CD8-positive, alpha-beta memory T cell (primary cell): ENCODE results near the gene SAMD15. TPM values are rescaled to one million over a fixed set of nuclear protein-coding genes. Genes with fewer than 3 reads are reported as not detected.

Source experiments
- CTCF ChIA-PET: fragments of 350-600 bp; sonication (Branson Sonifier 250); formaldehyde crosslinking; loops from one replicate; lab custom pipeline; 2021; ENCODE audit warnings: antibody characterized with exemption; lab: Charles Lee
- POLR2A ChIA-PET: fragments of 350-600 bp; sonication (Branson Sonifier 250); formaldehyde crosslinking; loops from one replicate; lab custom pipeline; 2021; ENCODE audit warnings: antibody characterized with exemption; lab: Charles Lee
- DNase-seq, 5 donors: peaks; one replicate each; pipeline versions ENCODE4 v3.0.0 to v3.0.0-alpha.2; 2020 to 2022; ENCODE audit warnings: mixed read lengths in 1 of 5
- H3K27ac ChIP-seq: one replicate; pipeline ENCODE4 v1.7.0; 2013; ENCODE audit warnings: low read depth, mild to moderate bottlenecking, low read length, moderate library complexity
- H3K27me3 ChIP-seq: 2 replicates; pipeline ENCODE4 v1.7.0; 2013; ENCODE audit warnings: low read length, mild to moderate bottlenecking; ENCODE audit not compliant: insufficient read depth, poor library complexity, severe bottlenecking
- H3K36me3 ChIP-seq: 2 replicates; pipeline ENCODE4 v1.7.0; 2013; ENCODE audit warnings: mild to moderate bottlenecking, low read length, moderate library complexity; ENCODE audit not compliant: insufficient read depth
- H3K4me1 ChIP-seq: 2 replicates; pipeline ENCODE4 v1.7.0; 2013; ENCODE audit warnings: mild to moderate bottlenecking, low read length, moderate library complexity; ENCODE audit not compliant: insufficient read depth
- H3K4me3 ChIP-seq: 2 replicates; pipeline ENCODE4 v1.7.0; 2013; ENCODE audit warnings: mild to moderate bottlenecking, low read length
- H3K9me3 ChIP-seq: 2 replicates; pipeline ENCODE4 v1.7.0; 2013; ENCODE audit warnings: mild to moderate bottlenecking, low read length
- H3K27ac Mint-ChIP-seq, 8 donors: one replicate each; pipeline ENCODE4 v1.8.0; 2020 to 2021; ENCODE audit warnings: mixed read lengths in 8 of 8, mild to moderate bottlenecking in 6 of 8, inconsistent platforms in 3 of 8, moderate library complexity in 3 of 8
- H3K27me3 Mint-ChIP-seq, 2 donors: one replicate each; pipeline ENCODE4 v1.8.0; 2020 to 2021; ENCODE audit warnings: mixed read lengths in 2 of 2, mild to moderate bottlenecking in 1 of 2, moderate library complexity in 1 of 2
- H3K36me3 Mint-ChIP-seq, 3 donors: one replicate each; pipeline ENCODE4 v1.8.0; 2020 to 2021; ENCODE audit warnings: mixed read lengths in 3 of 3, inconsistent platforms in 1 of 3, mild to moderate bottlenecking in 1 of 3
- H3K4me1 Mint-ChIP-seq, 3 donors: one replicate each; pipeline ENCODE4 v1.8.0; 2020 to 2021; ENCODE audit warnings: mixed read lengths in 3 of 3, inconsistent platforms in 1 of 3, mild to moderate bottlenecking in 1 of 3
- H3K4me3 Mint-ChIP-seq, 7 donors: one replicate each; pipeline ENCODE4 v1.8.0; 2020 to 2021; ENCODE audit warnings: mixed read lengths in 7 of 7, mild to moderate bottlenecking in 6 of 7, moderate library complexity in 4 of 7, inconsistent platforms in 2 of 7
- H3K9me3 Mint-ChIP-seq, 5 donors: one replicate each; pipeline ENCODE4 v1.8.0; 2020 to 2022; ENCODE audit warnings: mixed read lengths in 5 of 5, mild to moderate bottlenecking in 3 of 5, moderate library complexity in 2 of 5, inconsistent platforms in 1 of 5
- polyA plus RNA-seq: library from polyadenylated mRNA; unstranded; fragments of 300-500 nt; fragmentation: Illumina TruSeq; gene quantifications from one replicate; pipeline ENCODE4 v1.2.3, GENCODE V29; 2021
- total RNA-seq, 2 experiments: library from RNA; stranded (reverse); gene quantifications; one replicate each; pipeline ENCODE4 v1.2.3, GENCODE V29; 2021

SAMD15 gene
- total and polyA plus RNA-seq, 3 experiments from 2014 or later, result 0.08 to 1.0 (median 0.83) TPM

GRCh38 chr14:77359626-77360025 is 17.6 kb upstream of the SAMD15 start:
- Mint-ChIP-seq H3K9me3 (no peaks in the 10 kb centered on the region), H3K4me3 (no peak overlapping the region), H3K27ac (no peak overlapping the region), H3K36me3 (peaks cover 0 to 4% (median 2%) of the 10 kb centered on the region in 3 donors), H3K4me1 (peaks cover 5 to 11% (median 5%) of the 10 kb centered on the region in 3 donors), H3K27me3 (no peaks in the 10 kb centered on the region)
- no peaks in the 10 kb centered on the region for H3K9me3 ChIP-seq
- no peak overlapping the region for H3K4me3 ChIP-seq
- CTCF ChIA-PET, result no interaction called here
- DNase-seq, result no peak
- H3K27me3 ChIP-seq, result no peaks in the 10 kb centered on the region
- no peaks in the 10 kb centered on the region for H3K4me1 ChIP-seq
- no peak overlapping the region for H3K27ac ChIP-seq
- POLR2A ChIA-PET, result no interaction called here
- H3K36me3 ChIP-seq, result no peaks in the 10 kb centered on the region

- ChIA-PET POLR2A (no interaction called here), CTCF (no interaction called here)
- Mint-ChIP-seq H3K27ac (no peak overlapping the region), H3K4me1 (peaks cover 7 to 19% (median 9%) of the 10 kb centered on the region in 3 donors), H3K4me3 (no peak overlapping the region), H3K27me3 (no peaks in the 10 kb centered on the region), H3K9me3 (no peaks in the 10 kb centered on the region), H3K36me3 (peaks cover 0 to 4% (median 2%) of the 10 kb centered on the region in 3 donors)
- H3K4me3 ChIP-seq, result no peak overlapping the region
- no peaks in the 10 kb centered on the region for H3K27me3 ChIP-seq
- peaks cover 4% of the 10 kb centered on the region for H3K4me1 ChIP-seq
- no peak overlapping the region for H3K27ac ChIP-seq
- DNase-seq, result no peak
- H3K36me3 ChIP-seq, result no peaks in the 10 kb centered on the region
- no peaks in the 10 kb centered on the region for H3K9me3 ChIP-seq
Observed at GRCh38 chr14:77364146-77364545, 13.0 kb upstream of the SAMD15 start.

- Mint-ChIP-seq H3K4me1 (peaks cover 18 to 42% (median 31%) of the 10 kb centered on the region in 3 donors), H3K27ac (peak overlapping the region in 6 of 8 donors; percentile 1 to 67 (median 24)), H3K36me3 (peaks cover 0 to 4% (median 2%) of the 10 kb centered on the region in 3 donors), H3K27me3 (no peaks in the 10 kb centered on the region), H3K9me3 (no peaks in the 10 kb centered on the region), H3K4me3 (peak overlapping the region in 2 of 7 donors; percentile 7 to 19)
- Histone ChIP-seq H3K27me3 (no peaks in the 10 kb centered on the region), H3K27ac (no peak overlapping the region), H3K4me3 (no peak overlapping the region), H3K9me3 (no peaks in the 10 kb centered on the region), H3K4me1 (peaks cover 9% of the 10 kb centered on the region), H3K36me3 (no peaks in the 10 kb centered on the region)
- DNase-seq, result peak in 1 of 5 donors; percentile 2
- POLR2A ChIA-PET, result no interaction called here
- CTCF ChIA-PET, result no interaction called here
Observed at GRCh38 chr14:77369285-77369684, 7.9 kb upstream of the SAMD15 start.

GRCh38 chr14:77372304-77372841 is 4.8 kb upstream of the SAMD15 start:
- CTCF ChIA-PET, result no interaction called here
- H3K27me3 ChIP-seq, result no peaks in the 10 kb centered on the region
- POLR2A ChIA-PET, result no interaction called here
- no peak for DNase-seq
- peak overlapping the region in 3 of 8 donors; percentile 11 to 47 (median 21) for H3K27ac Mint-ChIP-seq
- H3K27ac ChIP-seq, result no peak overlapping the region
- H3K36me3 ChIP-seq, result no peaks in the 10 kb centered on the region
- peaks cover 38 to 61% (median 52%) of the 10 kb centered on the region in 3 donors for H3K4me1 Mint-ChIP-seq
- no peaks in the 10 kb centered on the region for H3K27me3 Mint-ChIP-seq
- no peaks in the 10 kb centered on the region for H3K9me3 ChIP-seq
- H3K9me3 Mint-ChIP-seq, result no peaks in the 10 kb centered on the region
- no peak overlapping the region for H3K4me3 ChIP-seq
- peaks cover 21% of the 10 kb centered on the region for H3K4me1 ChIP-seq
- peak overlapping the region in 1 of 7 donors; percentile 7 for H3K4me3 Mint-ChIP-seq
- peaks cover 0 to 2% (median 2%) of the 10 kb centered on the region in 3 donors for H3K36me3 Mint-ChIP-seq

- Histone ChIP-seq H3K4me3 (no peak overlapping the region), H3K36me3 (no peaks in the 10 kb centered on the region), H3K4me1 (peaks cover 16% of the 10 kb centered on the region), H3K9me3 (no peaks in the 10 kb centered on the region), H3K27ac (no peak overlapping the region), H3K27me3 (no peaks in the 10 kb centered on the region)
- no peak for DNase-seq
- Mint-ChIP-seq H3K9me3 (no peaks in the 10 kb centered on the region), H3K4me1 (peaks cover 27 to 47% (median 41%) of the 10 kb centered on the region in 3 donors), H3K36me3 (peaks cover 0 to 2% (median 2%) of the 10 kb centered on the region in 3 donors), H3K27me3 (no peaks in the 10 kb centered on the region), H3K27ac (peak overlapping the region in 7 of 8 donors; percentile 54 to 98 (median 92)), H3K4me3 (peak overlapping the region in 5 of 7 donors; percentile 86 to 93 (median 89))
- ChIA-PET CTCF (no interaction called here), POLR2A (no interaction called here)
Observed at GRCh38 chr14:77375164-77375950, 1.8 kb upstream of the SAMD15 start.

GRCh38 chr14:77375973-77376770 is 1.0 kb upstream of the SAMD15 start:
- no peaks in the 10 kb centered on the region for H3K9me3 Mint-ChIP-seq
- Histone ChIP-seq H3K4me3 (peak overlapping the region; percentile 84), H3K9me3 (no peaks in the 10 kb centered on the region), H3K27me3 (no peaks in the 10 kb centered on the region), H3K27ac (peak overlapping the region; percentile 76), H3K36me3 (no peaks in the 10 kb centered on the region), H3K4me1 (peaks cover 16% of the 10 kb centered on the region)
- peaks cover 0 to 2% (median 2%) of the 10 kb centered on the region in 3 donors for H3K36me3 Mint-ChIP-seq
- H3K27me3 Mint-ChIP-seq, result no peaks in the 10 kb centered on the region
- peak overlapping the region in 5 of 7 donors; percentile 86 to 93 (median 89) for H3K4me3 Mint-ChIP-seq
- peaks cover 27 to 47% (median 41%) of the 10 kb centered on the region in 3 donors for H3K4me1 Mint-ChIP-seq
- POLR2A ChIA-PET, result interaction anchor here (1.0 to 1.9 kb wide), 3 partner anchors 17 to 55 kb away, joined by 3 to 21 read pairs (median 3); partner anchors contain the start of genes GSTZ1 and POMT2
- CTCF ChIA-PET, result interaction anchor here (1.2 to 1.4 kb wide), 5 partner anchors 10 to 60 kb away, joined by 3 to 9 read pairs (median 3); no protein-coding TSS in a partner anchor
- DNase-seq, result peak in 2 of 5 donors; percentile 1 to 52
- peak overlapping the region; percentile 64 to 98 (median 91) for H3K27ac Mint-ChIP-seq

- Histone ChIP-seq H3K36me3 (no peaks in the 10 kb centered on the region), H3K4me1 (peaks cover 16% of the 10 kb centered on the region), H3K27ac (peak overlapping the region; percentile 76), H3K27me3 (no peaks in the 10 kb centered on the region), H3K4me3 (peak overlapping the region; percentile 84), H3K9me3 (no peaks in the 10 kb centered on the region)
- H3K27me3 Mint-ChIP-seq, result no peaks in the 10 kb centered on the region
- H3K27ac Mint-ChIP-seq, result no peak overlapping the region
- CTCF ChIA-PET, result interaction anchor here (0.7 to 1.4 kb wide), 7 partner anchors 9 to 65 kb away, joined by 3 to 9 read pairs (median 3); partner anchors contain the start of genes GSTZ1 and POMT2
- H3K4me1 Mint-ChIP-seq, result peaks cover 27 to 39% (median 38%) of the 10 kb centered on the region in 3 donors
- H3K4me3 Mint-ChIP-seq, result no peak overlapping the region
- H3K36me3 Mint-ChIP-seq, result peaks cover 0 to 2% (median 2%) of the 10 kb centered on the region in 3 donors
- H3K9me3 Mint-ChIP-seq, result no peaks in the 10 kb centered on the region
- DNase-seq, result no peak
- POLR2A ChIA-PET, result interaction anchor here (0.5 to 1.9 kb wide), 5 partner anchors 19 to 561 kb away, joined by 3 to 21 read pairs (median 3); partner anchors contain the start of genes GSTZ1 and POMT2
Observed at GRCh38 chr14:77377502-77377844, 294 bp downstream of the SAMD15 start.
